H54 (cell line): Measurements from ENCODE around the gene CABP1.
"Not testable (repeated sequence)": the region's sequence is repeated elsewhere in the genome, so short reads cannot be mapped to it uniquely, and the experiment has no call there.

Experiments
- DNase-seq: peaks from one replicate; pipeline ENCODE4 v3.0.0; 2011; ENCODE audit warnings: low spot score, mixed read lengths; ENCODE audit not compliant: insufficient read length
- FAIRE-seq: peaks from 3 replicates; lab custom pipeline; 2011; peaks lifted over from hg19 to GRCh38; lab: Jason Lieb, UNC
- POLR2A ChIP-seq: IDR thresholded peaks from 2 replicates; pipeline ENCODE4 v1.6.1; 2011; ENCODE audit warnings: low read depth, mild to moderate bottlenecking, low read length

Gene CABP1

GRCh38 chr12:120639771-120640721, at the start of gene CABP1:
Gene CABP1, plus strand, starts transcription at chr12:120640626. Its CDS starts 60 bp downstream, at chr12:120640686.
- TF ChIP-seq POLR2A: no peak
- DNase-seq (no peak), FAIRE-seq (no peak)

GRCh38 chr12:120590741-120591407, 49.6 kb upstream of the CABP1 start:
- FAIRE-seq: no peak
- DNase-seq: no peak
- TF ChIP-seq POLR2A: no peak

- TF ChIP-seq POLR2A: no peak
- DNase-seq (no peak), FAIRE-seq (no peak)
These were observed 48.0 kb upstream of the CABP1 start for GRCh38 chr12:120592121-120593049.

- DNase-seq: no peak
- no peak for TF ChIP-seq POLR2A
- no peak for FAIRE-seq
These were observed 43.5 kb upstream of the CABP1 start for GRCh38 chr12:120596901-120597300.

DNA sequence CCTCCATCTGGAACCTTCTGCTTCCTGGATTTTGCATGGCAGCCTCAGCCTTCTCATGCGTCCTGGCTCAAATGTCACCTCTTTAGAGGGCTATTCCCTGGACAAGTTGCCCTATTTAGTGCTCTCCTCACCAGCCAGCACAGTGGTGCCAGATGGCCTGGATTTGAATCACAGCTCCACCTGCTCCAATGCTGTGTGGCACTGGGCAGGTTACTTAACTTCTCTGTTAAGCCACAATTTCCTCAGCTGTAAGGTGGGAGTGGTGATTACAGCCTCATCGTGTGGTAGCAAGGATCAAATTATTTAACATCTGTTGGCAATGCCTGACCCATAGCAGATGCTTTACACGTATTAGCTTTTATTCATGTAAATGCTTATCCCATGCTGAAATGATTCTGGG, 42.6 kb upstream of the CABP1 start:
- no peak for DNase-seq
- TF ChIP-seq POLR2A: no peak

GRCh38 chr12:120598674-120599463, 41.6 kb upstream of the CABP1 start:
- FAIRE-seq (peak; percentile 20), DNase-seq (peak; percentile 65)
- no peak for TF ChIP-seq POLR2A

More for the DNA sequence above, 42.6 kb upstream of the CABP1 start:
- FAIRE-seq: no peak

DNA sequence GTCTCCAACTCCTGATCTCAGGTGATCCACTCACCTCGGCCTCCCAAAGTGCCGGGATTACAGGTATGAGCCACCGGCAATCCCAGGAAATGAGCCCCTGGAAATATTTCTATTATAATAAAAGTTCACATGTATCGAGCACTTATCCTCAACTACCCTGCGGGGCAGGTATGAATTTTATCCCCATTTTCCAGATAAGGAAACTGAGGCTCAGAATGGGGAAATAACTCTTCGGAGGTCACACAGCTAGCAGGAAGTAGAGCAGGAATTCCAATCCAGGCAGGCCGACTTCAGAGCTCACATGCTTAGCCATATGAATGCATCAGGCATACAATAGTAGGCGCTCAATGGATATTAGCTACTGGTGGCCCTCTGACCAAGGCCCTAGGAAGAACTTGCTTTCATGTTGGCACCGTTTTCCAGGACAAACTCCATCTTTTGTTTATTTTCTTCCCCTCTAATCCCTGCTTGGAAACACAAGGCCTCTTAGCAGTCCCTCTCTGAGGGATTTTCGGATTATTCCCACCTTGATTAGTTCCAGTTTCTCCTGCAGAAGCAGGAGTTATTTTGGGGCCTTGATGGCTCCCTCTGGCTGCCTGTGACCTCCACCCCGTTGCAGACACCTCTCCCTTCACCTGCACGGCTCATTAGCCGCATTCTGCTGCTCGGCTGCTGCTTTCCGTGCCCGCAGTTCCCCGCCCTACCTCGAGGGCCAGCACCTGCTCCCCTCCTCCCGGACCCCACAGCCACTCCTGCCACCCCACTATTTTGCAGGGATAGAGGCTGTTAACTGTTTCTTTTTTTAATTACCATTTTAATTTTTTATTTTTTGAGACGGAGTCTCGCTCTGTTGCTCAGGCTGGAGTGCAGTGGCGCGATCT, 40.5 kb upstream of the CABP1 start:
- DNase-seq (no peak), FAIRE-seq (no peak)
- TF ChIP-seq POLR2A: no peak

GRCh38 chr12:120602416-120602815, 38.0 kb upstream of the CABP1 start:
- DNase-seq, FAIRE-seq: not testable (repeated sequence)

DNA sequence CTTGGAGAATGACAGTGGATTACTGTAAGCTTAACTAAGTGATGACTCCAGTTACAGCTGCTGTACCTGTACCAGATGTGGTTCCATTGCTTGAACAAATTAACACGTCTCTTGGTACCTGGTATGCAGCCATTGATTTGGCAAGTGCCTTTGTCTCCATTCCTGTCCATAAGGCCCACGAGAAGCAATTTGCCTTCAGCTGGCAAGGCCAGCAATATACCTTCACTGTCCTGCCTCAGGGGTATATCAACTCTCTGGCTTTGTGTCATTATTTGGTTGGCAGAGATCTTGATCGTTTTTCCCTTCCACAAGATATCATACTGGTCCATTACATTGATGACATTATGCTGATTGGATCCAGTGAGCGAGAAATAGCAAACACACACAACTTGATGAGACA, 29.9 kb upstream of the CABP1 start:
- DNase-seq: no peak
- TF ChIP-seq POLR2A: no peak
- no peak for FAIRE-seq

DNA sequence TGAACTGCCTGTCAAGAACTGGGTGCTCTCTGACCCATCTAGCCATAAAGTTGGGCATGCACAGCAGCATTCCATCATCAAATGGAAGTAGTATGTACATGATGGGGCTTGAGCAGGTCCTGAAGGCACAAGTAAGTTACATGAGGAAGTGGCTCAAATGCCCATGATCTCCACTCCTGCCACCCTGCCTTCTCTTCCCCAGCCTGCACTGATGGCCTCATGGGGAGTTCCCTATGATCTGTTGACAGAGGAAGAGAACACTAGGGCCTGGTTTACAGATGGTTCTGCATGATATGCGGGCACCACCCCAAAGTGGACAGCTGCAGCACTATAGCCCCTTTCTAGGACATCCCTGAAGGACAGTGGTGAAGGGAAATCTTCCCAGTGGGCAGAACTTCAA, 28.9 kb upstream of the CABP1 start:
- not testable (repeated sequence) for DNase-seq, FAIRE-seq

GRCh38 chr12:120614848-120615247, 25.6 kb upstream of the CABP1 start:
- DNase-seq (no peak), FAIRE-seq (no peak)
- no peak for TF ChIP-seq POLR2A

GRCh38 chr12:120617193-120617592, 23.2 kb upstream of the CABP1 start:
- not testable (repeated sequence) for FAIRE-seq

GRCh38 chr12:120617767-120618166, 22.7 kb upstream of the CABP1 start:
- FAIRE-seq, DNase-seq: not testable (repeated sequence)

More at GRCh38 chr12:120617193-120617592, 23.2 kb upstream of the CABP1 start:
- DNase-seq: not testable (repeated sequence)
